HG03571 (cell line): Measurements from ENCODE around the gene MXI1.
A peak's percentile ranks its signal among the peaks of the same experiment; 100 is the strongest.

ENCODE experiments used
- ATAC-seq: cut with Tn5 transposase; IDR thresholded peaks from one replicate; pipeline ENCODE4 v1.9.1; 2021; ENCODE audit not compliant: unreplicated experiment

The MXI1 gene

GRCh38 chr10:110273474-110273873 is 66.1 kb downstream of the MXI1 start:
- ATAC-seq = no peak

GRCh38 chr10:110274072-110274627 is 66.7 kb downstream of the MXI1 start:
- ATAC-seq = no peak

DNA sequence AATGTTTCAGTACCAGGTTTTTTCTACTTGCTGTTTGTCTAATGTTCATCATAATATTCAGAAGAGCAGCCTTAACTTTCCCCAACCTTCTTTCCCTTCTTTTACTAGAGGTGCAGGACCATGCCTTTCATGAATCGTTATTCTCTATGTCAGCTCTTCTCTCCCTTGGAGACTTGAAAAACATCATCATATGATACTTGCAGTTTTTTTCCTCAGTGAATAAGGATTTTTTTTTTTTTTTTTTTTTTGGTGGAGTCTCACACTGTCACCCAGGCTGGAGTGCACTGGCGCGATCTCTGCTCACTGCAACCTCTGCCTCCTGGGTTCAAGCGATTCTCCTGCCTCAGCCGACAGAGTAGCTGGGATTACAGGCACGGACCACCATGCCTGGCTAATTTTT is 67.2 kb downstream of the MXI1 start:
- no peak for ATAC-seq

DNA sequence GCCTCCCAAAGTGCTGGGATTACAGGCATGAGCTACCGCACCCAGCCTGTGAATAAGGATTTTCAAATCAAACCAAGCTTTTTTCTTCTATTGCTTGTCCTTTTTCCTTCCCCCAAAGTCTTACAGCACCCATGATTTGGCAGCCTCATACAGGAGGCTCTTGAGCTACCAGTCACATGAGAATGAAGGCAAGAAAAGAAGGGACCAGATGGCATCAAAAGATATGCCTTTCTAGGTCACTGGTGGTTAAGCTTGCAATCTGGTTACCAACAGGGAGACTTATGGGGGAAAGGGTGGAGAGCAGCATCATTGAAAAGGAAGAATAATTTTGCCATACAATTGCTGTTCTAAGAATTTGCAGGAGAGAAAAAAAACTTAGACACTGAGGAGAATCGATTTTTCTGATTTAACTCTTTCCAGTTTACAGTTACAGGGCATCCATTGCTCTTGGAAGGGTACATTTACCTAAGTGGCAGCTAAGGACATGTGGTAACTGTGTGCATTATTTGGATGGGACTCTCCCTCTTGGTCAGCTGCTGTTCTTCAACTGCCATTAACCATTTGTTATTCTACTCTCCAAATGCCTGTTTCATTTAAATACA is 67.8 kb downstream of the MXI1 start:
- no peak for ATAC-seq

DNA sequence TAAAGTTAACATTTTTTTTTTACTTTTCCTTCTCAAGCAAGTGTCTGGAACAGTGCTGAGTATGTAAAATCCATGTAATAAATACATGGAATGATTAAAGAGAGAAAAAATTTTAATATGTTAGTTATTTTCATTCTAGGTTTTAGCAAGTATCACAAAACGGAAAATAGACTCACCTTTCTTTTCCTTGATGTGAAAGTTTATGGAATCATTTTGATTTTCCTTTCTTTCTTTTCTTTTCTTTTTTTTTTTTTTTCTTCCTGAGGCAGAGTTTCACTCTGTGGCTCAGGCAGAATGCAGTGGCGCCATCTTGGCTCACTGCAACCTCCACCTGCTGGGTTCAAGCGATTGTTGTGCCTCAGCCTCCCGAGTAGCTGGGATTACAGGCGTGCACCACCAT is 69.2 kb downstream of the MXI1 start:
- no peak for ATAC-seq

DNA sequence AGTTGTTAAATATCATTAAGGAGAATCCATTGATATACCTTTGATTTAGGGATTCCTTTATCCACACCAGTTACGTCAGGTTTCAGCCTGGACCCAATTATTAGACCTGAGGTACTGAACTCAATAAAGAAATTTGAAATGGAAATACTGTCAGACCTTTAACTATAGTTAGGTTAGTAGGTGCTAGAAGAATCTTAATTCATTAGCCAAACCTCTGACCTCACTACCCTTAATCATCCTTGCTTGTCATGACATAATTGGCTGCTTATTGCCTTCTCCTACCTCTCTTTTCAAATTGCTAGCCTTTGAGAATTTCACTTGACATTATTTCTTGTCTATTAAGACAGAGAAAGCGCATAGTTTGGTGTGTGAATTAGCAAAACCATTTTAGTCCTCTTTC is 70.2 kb downstream of the MXI1 start:
- no peak for ATAC-seq

- ATAC-seq = no peak
Observed at GRCh38 chr10:110278562-110279406, 71.4 kb downstream of the MXI1 start.

- ATAC-seq = no peak
Observed at GRCh38 chr10:110279407-110279986, 72.1 kb downstream of the MXI1 start.

DNA sequence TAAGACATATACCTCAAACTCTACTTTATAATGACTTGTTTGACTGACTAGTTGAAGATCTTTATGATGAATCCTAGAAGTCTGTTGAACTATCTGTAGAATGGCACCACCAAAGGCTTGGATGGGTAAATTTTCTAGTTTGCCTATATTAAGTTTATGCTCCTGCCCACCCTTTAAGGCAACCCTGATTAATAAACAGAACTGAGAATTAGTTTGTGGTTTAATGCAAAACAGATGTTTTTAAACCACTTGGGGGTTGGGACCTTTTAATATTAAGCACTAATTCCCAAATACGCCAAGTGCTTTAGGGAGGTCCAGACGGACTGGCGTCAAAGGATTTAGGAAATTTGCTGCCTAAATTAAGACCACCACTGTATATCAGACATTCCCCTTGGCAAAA is 76.9 kb downstream of the MXI1 start:
- ATAC-seq = no peak

- ATAC-seq = no peak
Observed at GRCh38 chr10:110285501-110285900, 78.1 kb downstream of the MXI1 start.

DNA sequence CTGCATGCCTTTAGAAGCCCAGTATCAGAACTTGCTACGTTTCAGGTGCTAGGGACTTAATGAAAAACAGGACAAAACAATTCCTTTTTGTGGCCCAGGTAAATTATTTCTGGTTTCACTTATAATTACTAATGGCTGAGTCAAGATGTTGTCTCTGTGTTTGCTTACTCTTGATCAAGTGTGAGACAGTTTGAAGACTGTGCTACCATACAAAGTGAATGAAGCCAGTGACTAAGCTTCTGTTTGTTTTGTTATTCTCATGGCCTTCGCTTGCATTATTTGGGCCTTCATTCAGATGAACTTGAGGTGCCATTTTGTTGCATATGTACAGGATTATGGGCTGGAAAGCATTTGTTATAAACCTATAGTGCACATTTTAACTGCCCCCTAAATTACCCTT is 79.4 kb downstream of the MXI1 start:
- ATAC-seq = no peak

GRCh38 chr10:110296966-110297365 is 89.6 kb downstream of the MXI1 start:
- ATAC-seq = no peak

DNA sequence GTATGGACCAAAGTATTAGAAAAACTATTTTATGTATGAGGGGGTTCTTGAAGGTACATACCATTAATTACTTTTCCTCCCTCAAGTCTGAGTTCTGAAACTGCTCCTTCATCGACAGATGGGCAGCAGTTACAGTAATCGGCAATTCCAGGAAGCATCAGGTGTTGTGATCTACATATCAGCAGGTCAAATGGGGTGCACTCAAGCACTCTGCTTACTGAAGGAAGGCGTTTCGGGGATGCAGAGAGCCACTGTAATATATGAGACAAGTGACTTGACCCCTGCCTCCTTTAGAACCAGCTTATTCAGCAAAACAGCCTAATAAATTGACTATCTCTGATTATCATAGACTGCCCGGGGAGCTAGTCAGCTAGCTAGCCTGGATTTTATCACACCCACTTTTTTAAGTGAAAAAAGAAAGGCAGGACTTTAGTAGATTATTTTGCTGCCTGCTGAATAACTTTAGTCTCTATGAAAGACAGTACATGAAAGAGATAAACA is 93.1 kb downstream of the MXI1 start:
- no peak for ATAC-seq

DNA sequence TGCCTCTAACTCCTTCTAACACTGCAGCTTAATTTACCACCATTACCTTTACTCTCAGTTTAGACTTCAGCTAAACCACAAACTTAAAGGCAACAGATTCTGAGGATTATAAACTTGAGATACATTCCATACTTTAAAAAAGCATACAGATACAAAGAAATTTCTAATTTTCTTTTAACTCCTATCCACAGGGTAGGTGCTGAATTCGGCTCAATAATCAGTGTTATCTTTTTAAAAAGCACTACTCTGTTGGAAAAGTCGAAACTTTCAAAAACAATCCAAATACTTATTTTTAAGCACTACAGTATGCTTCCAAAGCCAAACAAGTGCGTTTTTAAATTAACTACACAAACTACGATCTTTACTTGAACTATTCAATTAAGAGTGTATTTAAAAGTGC is 96.3 kb downstream of the MXI1 start:
- no peak for ATAC-seq

DNA sequence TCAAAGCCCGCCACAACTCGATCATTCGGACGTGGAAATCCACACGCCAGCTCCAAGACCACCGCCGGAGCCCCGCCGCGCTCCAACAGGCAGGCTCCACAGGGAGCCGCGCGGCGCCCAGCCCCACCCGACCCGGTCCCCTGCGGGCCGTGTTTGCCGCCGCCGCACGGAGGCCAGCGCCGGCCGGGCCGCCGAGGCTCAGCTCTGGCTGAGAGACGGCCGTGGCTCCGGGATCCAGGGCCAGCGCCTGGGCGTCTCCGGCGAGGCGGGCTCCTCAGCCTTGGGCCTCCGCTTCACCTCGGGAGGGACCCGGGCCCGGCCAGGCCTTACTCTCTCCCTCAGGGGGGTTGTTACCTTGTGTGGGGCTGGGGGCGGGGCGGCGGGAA is 97.0 kb downstream of the MXI1 start:
- ATAC-seq = peak; percentile 40

DNA sequence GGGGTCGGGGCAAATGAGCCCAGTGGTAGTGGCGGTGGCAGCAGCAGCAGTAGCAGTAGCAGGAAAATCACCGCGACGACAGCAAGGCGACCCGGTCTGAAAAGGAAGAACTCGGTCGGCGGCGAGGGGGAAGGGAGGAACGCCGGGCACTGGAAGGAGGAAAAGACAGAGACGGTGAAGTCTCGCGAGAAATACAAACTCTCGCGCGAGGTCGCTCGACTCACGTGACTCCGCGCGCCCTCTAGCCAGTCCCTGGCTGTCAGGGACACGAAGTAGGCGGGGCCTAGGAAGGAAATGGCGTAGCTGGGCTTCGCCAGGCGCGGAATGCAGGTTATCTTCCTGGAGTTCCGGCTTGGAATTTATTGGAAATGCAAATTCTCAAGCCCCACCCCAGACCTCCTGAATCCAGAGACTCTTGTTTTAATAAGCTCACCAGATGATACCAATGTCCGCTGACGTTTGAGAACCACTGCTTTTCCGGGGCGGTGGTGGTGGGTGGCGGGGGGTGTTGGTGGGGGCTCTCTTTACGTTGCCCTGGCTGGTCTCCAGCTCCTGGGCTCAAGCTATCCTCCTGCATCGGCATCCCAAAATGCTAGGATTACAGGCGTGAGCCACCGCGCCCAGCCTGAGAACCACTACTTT is 97.5 kb downstream of the MXI1 start, which contains the start of gene SMNDC1:
SMNDC1 (minus strand) TSS at position 141 of the 642 bp plus-strand sequence. CDS start 1,333 bp downstream, outside the sequence.
- ATAC-seq = peak; percentile 88

GRCh38 chr10:110305767-110306451 is 98.5 kb downstream of the MXI1 start:
- no peak for ATAC-seq

DNA sequence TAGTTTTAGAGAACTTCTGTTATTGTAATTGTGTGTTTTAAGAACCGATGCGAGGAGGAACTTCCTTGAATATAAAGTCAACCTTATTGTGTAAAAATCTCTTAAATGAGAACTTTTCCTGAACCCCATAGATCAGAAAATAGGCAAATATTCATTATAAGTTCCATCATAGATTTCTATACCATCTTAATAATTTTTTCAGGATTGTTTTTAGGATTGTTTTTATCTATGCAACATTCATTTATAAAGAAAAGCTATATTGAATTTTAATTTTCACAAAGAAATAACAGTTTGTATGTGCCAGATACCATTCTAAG is 99.0 kb downstream of the MXI1 start:
- ATAC-seq = no peak

DNA sequence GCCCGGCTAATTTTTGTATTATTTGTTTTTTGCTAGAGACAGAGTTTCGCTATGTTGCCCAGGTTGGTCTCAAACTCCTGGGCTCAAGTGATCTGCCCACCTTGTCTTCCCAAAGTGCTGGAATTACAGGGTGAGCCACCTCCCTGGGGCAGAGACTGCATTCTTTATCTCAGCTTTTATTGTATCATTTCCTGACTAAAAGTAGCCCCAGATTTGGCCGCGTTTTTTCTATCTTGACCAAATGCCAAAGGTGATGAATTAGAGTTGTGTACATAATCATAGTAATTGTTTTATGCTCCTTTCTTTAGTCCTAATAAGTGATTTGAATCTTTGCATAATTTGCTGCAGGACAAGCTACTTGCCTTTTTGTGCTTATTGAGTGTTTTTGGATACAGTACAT is 100.4 kb downstream of the MXI1 start:
- no peak for ATAC-seq

DNA sequence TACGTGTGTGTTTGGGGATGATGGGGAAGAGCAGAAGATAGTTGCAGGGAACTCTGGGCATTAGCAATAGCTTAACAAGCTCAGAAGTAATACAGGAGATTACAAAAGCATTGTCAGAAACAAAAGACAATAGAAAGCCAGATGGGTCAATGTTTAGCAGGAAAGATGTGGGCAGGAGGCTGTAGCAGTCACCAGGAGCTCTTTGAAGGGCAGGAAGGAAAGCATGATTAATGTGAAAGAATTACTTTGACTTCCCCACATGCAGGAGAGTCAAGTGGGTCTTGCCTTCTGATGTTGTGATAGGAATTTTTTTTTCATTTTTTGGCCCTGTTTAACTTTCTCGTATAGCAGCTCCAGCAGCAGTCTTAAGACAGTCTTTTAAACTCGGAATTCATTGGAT is 103.3 kb downstream of the MXI1 start:
- ATAC-seq = no peak
